MM.1S (cell line): ENCODE results near the gene RALY.
A peak's percentile ranks its signal among the peaks of the same experiment; 100 is the strongest.

Experiments used
- DNase-seq: peaks from one replicate; pipeline ENCODE4 v3.0.0-alpha.2; 2015
- H2AFZ ChIP-seq: fragments of 300-600 bp; sonication (generic); 2 replicates; pipeline ENCODE4 v1.6.0; 2016; ENCODE audit warnings: antibody characterized with exemption, low read length
- H3F3A ChIP-seq: fragments of 300-600 bp; sonication (generic); 2 replicates; pipeline ENCODE4 v1.6.1; 2016; ENCODE audit warnings: mild to moderate bottlenecking, antibody characterized with exemption, low read length, moderate library complexity, mixed read lengths; ENCODE audit not compliant: insufficient read depth
- H3K27ac ChIP-seq: fragments of 300-600 bp; sonication (generic); 2 replicates; pipeline ENCODE4 v1.5.1; 2016; ENCODE audit warnings: mild to moderate bottlenecking, low read length
- H3K27me3 ChIP-seq: fragments of 300-600 bp; sonication (generic); replicated peaks from 2 replicates; pipeline ENCODE4 v1.6.0; 2016; ENCODE audit warnings: low read length; ENCODE audit not compliant: insufficient read depth
- H3K36me3 ChIP-seq: fragments of 300-600 bp; sonication (generic); replicated peaks from 2 replicates; pipeline ENCODE4 v1.6.1; 2016; ENCODE audit warnings: mild to moderate bottlenecking, low read length, mixed read lengths; ENCODE audit not compliant: insufficient read depth
- H3K4me1 ChIP-seq: fragments of 300-600 bp; sonication (generic); 2 replicates; pipeline ENCODE4 v1.6.1; 2016; ENCODE audit warnings: low read length, mixed read lengths
- H3K4me2 ChIP-seq: fragments of 300-600 bp; sonication (generic); 2 replicates; pipeline ENCODE4 v1.6.0; 2016; ENCODE audit warnings: low read depth, low read length
- H3K4me3 ChIP-seq: fragments of 300-600 bp; sonication (generic); 2 replicates; pipeline ENCODE4 v1.5.1; 2016; ENCODE audit warnings: low read length, mixed read lengths
- H3K79me2 ChIP-seq: fragments of 300-600 bp; sonication (generic); 2 replicates; pipeline ENCODE4 v1.6.1; 2016; ENCODE audit warnings: mixed run types, low read length, mixed read lengths
- H3K9ac ChIP-seq: fragments of 300-600 bp; sonication (generic); 2 replicates; pipeline ENCODE4 v1.6.1; 2016; ENCODE audit warnings: low read length, mixed read lengths
- H3K9me2 ChIP-seq: fragments of 300-600 bp; sonication (generic); replicated peaks from 2 replicates; pipeline ENCODE4 v1.6.1; 2016; ENCODE audit warnings: mild to moderate bottlenecking, low read length, mixed read lengths; ENCODE audit not compliant: insufficient read depth
- H3K9me3 ChIP-seq: fragments of 300-600 bp; sonication (generic); replicated peaks from 2 replicates; pipeline ENCODE4 v1.6.1; 2016; ENCODE audit warnings: mild to moderate bottlenecking, low read length, mixed read lengths; ENCODE audit not compliant: insufficient read depth
- H4K20me1 ChIP-seq: fragments of 300-600 bp; sonication (generic); 2 replicates; pipeline ENCODE4 v1.6.1; 2016; ENCODE audit warnings: mild to moderate bottlenecking, low read length, moderate library complexity, mixed read lengths; ENCODE audit not compliant: insufficient read depth
- CTCF ChIP-seq: fragments of 300-600 bp; sonication (generic); IDR thresholded peaks from 2 replicates; pipeline ENCODE4 v1.5.1; 2016; ENCODE audit warnings: antibody characterized with exemption, low read length, mixed read lengths
- EZH2 ChIP-seq: fragments of 300-600 bp; sonication (generic); optimal IDR thresholded peaks from 2 replicates; pipeline ENCODE3; 2017; ENCODE audit warnings: low read depth, mild to moderate bottlenecking, antibody characterized with exemption, low read length, mixed read lengths
- EZH2phosphoT487 ChIP-seq: fragments of 300-600 bp; sonication (generic); IDR thresholded peaks from 2 replicates; pipeline ENCODE4 v1.6.1; 2018; ENCODE audit warnings: antibody characterized with exemption, low read length

RALY gene

GRCh38 chr20:33991502-33991901 lies 2.2 kb upstream of the RALY start:
- H3K4me3 ChIP-seq: no peak overlapping the region
- H2AFZ ChIP-seq: no peak overlapping the region
- H3K9ac ChIP-seq: no peak overlapping the region
- no peak for DNase-seq
- H3K27me3 ChIP-seq: no peaks in the 10 kb centered on the region
- TF ChIP-seq CTCF: no peak
- no peak for TF ChIP-seq EZH2
- no peak for TF ChIP-seq EZH2phosphoT487
- peaks cover 43% of the 10 kb centered on the region for H3K79me2 ChIP-seq
- peak overlapping the region; percentile 96; the same call in 1 of the 2 replicates for H3K4me2 ChIP-seq
- no peaks in the 10 kb centered on the region for H3K9me2 ChIP-seq
- H4K20me1 ChIP-seq: peaks cover 21% of the 10 kb centered on the region
- no peaks in the 10 kb centered on the region for H3K9me3 ChIP-seq
- H3K27ac ChIP-seq: no peak overlapping the region
- peaks cover 15% of the 10 kb centered on the region for H3K4me1 ChIP-seq
- peaks cover 13% of the 10 kb centered on the region for H3F3A ChIP-seq
- H3K36me3 ChIP-seq: no peaks in the 10 kb centered on the region

GRCh38 chr20:33992145-33992922 lies 1.4 kb upstream of the RALY start:
- TF ChIP-seq EZH2phosphoT487: no peak
- TF ChIP-seq CTCF: no peak
- no peak for TF ChIP-seq EZH2
- Histone ChIP-seq H4K20me1 (peaks cover 29% of the 10 kb centered on the region), H3K4me1 (peaks cover 24% of the 10 kb centered on the region), H3K27ac (peak overlapping the region; percentile 37; the same call in 1 of the 2 replicates), H3K9ac (peak overlapping the region; percentile 85), H3K4me3 (peak overlapping the region; percentile 99), H2AFZ (peak overlapping the region; percentile 83), H3F3A (peaks cover 13% of the 10 kb centered on the region), H3K9me3 (no peaks in the 10 kb centered on the region), H3K79me2 (peaks cover 51% of the 10 kb centered on the region), H3K27me3 (no peaks in the 10 kb centered on the region), H3K36me3 (no peaks in the 10 kb centered on the region), H3K4me2 (peak overlapping the region; percentile 96), H3K9me2 (no peaks in the 10 kb centered on the region)
- DNase-seq: no peak

GRCh38 chr20:33992923-33993575 lies 662 bp upstream of the RALY start:
- DNase-seq: peak; percentile 96
- Histone ChIP-seq H3K4me3 (peak overlapping the region; percentile 99), H4K20me1 (peaks cover 36% of the 10 kb centered on the region), H3K36me3 (0 out of 2 replicates have a peak, but pooled peaks cover 4% of the 10 kb centered on the region), H3K9ac (peak overlapping the region; percentile 95), H3K9me3 (no peaks in the 10 kb centered on the region), H3F3A (peaks cover 13% of the 10 kb centered on the region), H3K27me3 (no peaks in the 10 kb centered on the region), H3K27ac (peak overlapping the region; percentile 95; the same call in 1 of the 2 replicates), H3K79me2 (peaks cover 58% of the 10 kb centered on the region), H3K4me1 (peaks cover 31% of the 10 kb centered on the region), H3K4me2 (peak overlapping the region; percentile 96), H3K9me2 (no peaks in the 10 kb centered on the region), H2AFZ (peak overlapping the region; percentile 83)
- TF ChIP-seq EZH2: no peak
